BLaER1 (cell line): Measurements from ENCODE around the gene TLK1.

ENCODE experiments used
- H3K27ac ChIP-seq: shearing (Covaris generic); formaldehyde crosslinking; 2 replicates; pipeline ENCODE4 v1.8.1; 2022
- H3K27me3 ChIP-seq: shearing (Covaris generic); formaldehyde crosslinking; 2 replicates; pipeline ENCODE4 v1.8.1; 2022
- H3K36me3 ChIP-seq: shearing (Covaris generic); formaldehyde crosslinking; 2 replicates; pipeline ENCODE4 v1.8.1; 2022
- H3K4me1 ChIP-seq: shearing (Covaris generic); formaldehyde crosslinking; 2 replicates; pipeline ENCODE4 v1.8.1; 2022
- H3K4me2 ChIP-seq: shearing (Covaris generic); formaldehyde crosslinking; 2 replicates; pipeline ENCODE4 v1.8.1; 2022
- H3K4me3 ChIP-seq: shearing (Covaris generic); formaldehyde crosslinking; 2 replicates; pipeline ENCODE4 v1.8.1; 2022
- H3K9ac ChIP-seq: shearing (Covaris generic); formaldehyde crosslinking; 2 replicates; pipeline ENCODE4 v1.8.1; 2022
- H3K9me3 ChIP-seq: shearing (Covaris generic); formaldehyde crosslinking; 2 replicates; pipeline ENCODE4 v1.8.1; 2022
- H4K20me1 ChIP-seq: shearing (Covaris generic); formaldehyde crosslinking; 2 replicates; pipeline ENCODE4 v1.8.1; 2022
- Cebpa-rat ChIP-seq: shearing (Covaris generic); IDR thresholded peaks from 2 replicates; pipeline ENCODE4 v1.8.1; 2022

Gene TLK1

DNA sequence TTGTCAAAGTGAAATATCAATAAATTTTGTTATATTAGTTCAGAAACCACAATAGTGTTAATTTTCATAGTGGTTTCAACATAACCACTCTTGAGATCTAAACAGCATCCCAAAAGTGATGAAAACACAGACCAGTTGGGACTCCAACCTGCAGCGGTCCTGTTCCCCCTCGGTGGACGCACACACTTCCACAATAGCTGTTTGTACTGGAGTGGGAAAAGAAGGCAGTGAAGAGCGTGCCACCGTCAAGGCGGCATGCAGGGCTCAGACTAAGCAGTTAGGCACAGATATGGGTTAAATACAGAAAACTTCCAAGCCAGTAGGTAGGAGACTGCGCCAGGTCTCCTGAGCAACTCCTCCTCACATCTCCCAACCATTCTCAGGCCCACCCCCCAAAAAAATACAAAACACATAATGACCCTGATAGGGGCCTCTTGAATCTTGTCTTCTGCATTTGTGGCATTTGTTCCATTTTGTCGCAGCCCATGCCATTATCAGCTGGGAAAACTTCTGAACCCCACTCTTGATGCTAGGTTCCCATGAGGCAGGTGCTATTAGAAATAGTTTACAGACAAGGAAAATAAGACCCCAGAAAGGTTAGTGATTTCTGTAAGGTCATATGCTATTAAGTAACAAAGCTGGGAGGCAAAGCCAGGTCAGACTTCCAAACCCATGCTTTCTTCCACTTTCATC is 174.0 kb downstream of the TLK1 start:
- Histone ChIP-seq H3K4me3 (no peak overlapping the region), H3K9ac (no peak overlapping the region), H3K4me1 (no peaks in the 10 kb centered on the region), H3K4me2 (no peak overlapping the region), H3K36me3 (peaks cover 32% of the 10 kb centered on the region), H4K20me1 (no peaks in the 10 kb centered on the region), H3K27me3 (no peaks in the 10 kb centered on the region), H3K27ac (no peak overlapping the region), H3K9me3 (no peaks in the 10 kb centered on the region)
- TF ChIP-seq Cebpa-rat = no peak

DNA sequence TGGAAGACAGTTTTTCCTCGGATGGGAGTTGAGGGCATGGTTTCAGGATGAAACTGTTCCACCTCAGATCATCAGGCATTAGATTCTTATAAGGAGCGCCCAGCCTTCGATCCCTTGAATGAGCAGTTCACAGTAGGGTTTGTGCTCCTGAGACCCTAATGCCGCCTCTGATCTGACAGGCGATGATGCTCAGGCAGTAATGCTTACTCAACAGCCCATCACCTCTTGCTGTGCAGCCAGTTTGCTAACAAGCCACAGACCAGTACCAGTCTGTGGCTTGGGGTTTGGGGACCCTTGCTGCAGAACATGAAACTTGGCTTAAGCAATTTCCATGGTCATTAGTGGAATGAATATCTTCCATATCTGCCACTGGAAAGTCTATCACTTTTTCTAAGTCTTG is 175.3 kb downstream of the TLK1 start:
- Histone ChIP-seq H3K4me3 (no peak overlapping the region), H3K9ac (no peak overlapping the region), H4K20me1 (no peaks in the 10 kb centered on the region), H3K36me3 (peaks cover 25% of the 10 kb centered on the region), H3K27me3 (no peaks in the 10 kb centered on the region), H3K4me1 (no peaks in the 10 kb centered on the region), H3K9me3 (no peaks in the 10 kb centered on the region), H3K4me2 (no peak overlapping the region), H3K27ac (no peak overlapping the region)
- TF ChIP-seq Cebpa-rat = no peak

DNA sequence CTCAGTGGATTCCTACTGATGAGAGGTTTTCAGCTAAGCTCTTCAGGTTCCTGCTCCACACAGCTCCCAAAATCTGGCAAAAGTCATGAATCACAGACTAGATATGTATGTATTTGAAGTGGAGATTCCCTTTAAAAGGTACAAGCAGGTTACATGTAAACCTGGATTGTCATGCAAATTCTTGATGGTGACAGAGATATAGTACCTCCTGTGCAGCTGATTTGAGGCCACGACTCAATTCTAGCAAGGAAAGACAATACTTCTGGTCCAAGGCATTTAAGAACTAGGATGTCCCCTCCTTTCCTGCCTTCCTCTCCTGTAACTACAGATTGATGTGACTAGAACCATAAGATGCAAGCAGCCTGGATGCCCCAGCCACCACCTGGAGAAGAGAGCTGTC is 176.6 kb downstream of the TLK1 start:
- no peaks in the 10 kb centered on the region for H3K4me1 ChIP-seq
- no peak for TF ChIP-seq Cebpa-rat

DNA sequence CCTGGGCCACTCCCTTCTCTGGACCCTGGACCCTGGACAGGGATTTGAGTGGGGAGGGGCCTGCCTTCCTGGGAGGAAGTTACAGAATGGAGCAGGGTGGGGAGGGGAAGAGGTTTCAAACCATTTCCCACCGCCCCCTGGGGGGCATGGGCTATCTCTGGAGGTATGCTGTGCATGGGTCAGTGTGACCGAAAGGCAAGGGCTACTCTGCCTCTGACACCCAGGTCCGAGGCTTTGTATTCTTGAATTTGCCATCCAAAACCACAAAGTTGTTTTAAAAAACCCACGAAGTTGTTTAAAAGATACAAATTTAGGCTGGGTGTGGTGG is 184.8 kb downstream of the TLK1 start:
- no peak overlapping the region for H3K9ac ChIP-seq
- H3K36me3 ChIP-seq = no peaks in the 10 kb centered on the region
- no peak overlapping the region for H3K4me3 ChIP-seq
- H3K4me1 ChIP-seq = peaks cover 28% of the 10 kb centered on the region
- H3K27ac ChIP-seq = no peak overlapping the region
- H4K20me1 ChIP-seq = no peaks in the 10 kb centered on the region
- H3K27me3 ChIP-seq = no peaks in the 10 kb centered on the region
- TF ChIP-seq Cebpa-rat = no peak
- H3K9me3 ChIP-seq = no peaks in the 10 kb centered on the region
- peak overlapping the region; percentile 90 for H3K4me2 ChIP-seq

More for the DNA sequence above, 176.6 kb downstream of the TLK1 start:
- Histone ChIP-seq H3K9ac (no peak overlapping the region), H3K4me2 (no peak overlapping the region), H3K27ac (no peak overlapping the region), H3K36me3 (peaks cover 13% of the 10 kb centered on the region), H4K20me1 (no peaks in the 10 kb centered on the region), H3K27me3 (no peaks in the 10 kb centered on the region), H3K9me3 (no peaks in the 10 kb centered on the region), H3K4me3 (no peak overlapping the region)

DNA sequence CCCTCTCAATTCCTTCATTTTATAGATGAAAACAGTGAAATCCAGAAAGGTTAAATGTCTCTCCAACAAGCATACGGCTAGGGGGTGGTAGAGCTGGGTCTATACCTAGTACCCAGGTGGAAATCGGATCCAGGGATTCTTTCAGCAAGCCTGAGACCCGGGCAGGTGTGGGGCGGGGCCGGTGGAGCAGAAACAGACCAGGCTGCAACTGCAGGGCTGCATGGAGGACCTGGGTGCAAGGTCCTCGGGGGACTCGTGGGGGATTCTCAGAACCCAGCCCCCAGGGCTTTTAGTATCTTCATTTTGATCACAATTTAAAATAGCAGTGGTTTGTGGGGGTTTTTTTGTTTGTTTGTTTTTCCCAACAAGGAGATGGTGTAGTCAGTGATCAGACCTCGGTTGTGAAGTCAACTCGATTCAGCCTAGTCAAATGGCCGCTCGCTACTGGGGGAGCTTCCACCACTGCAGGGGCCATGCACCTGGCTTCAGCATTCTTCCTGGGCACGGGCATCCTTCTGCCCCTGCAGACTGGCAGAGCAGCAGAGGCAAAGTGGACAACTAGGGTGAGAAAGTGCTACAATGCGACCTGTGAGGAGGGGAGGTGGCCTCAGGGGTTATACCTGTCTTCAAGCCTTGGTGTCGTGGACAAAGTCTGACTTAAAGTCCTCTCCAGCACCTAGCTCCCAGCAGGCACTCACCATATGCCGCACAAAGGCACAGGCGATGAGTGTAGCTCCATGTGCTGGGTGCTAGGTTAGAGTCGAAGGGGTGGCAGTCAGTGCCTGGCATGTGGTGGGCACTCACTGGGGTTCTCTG is 185.4 kb downstream of the TLK1 start:
- Histone ChIP-seq H3K27ac (no peak overlapping the region), H3K4me1 (peaks cover 28% of the 10 kb centered on the region), H3K4me2 (peak overlapping the region; percentile 90), H3K9me3 (no peaks in the 10 kb centered on the region), H3K9ac (no peak overlapping the region), H3K36me3 (no peaks in the 10 kb centered on the region), H3K27me3 (no peaks in the 10 kb centered on the region), H3K4me3 (no peak overlapping the region), H4K20me1 (no peaks in the 10 kb centered on the region)
- TF ChIP-seq Cebpa-rat = no peak

DNA sequence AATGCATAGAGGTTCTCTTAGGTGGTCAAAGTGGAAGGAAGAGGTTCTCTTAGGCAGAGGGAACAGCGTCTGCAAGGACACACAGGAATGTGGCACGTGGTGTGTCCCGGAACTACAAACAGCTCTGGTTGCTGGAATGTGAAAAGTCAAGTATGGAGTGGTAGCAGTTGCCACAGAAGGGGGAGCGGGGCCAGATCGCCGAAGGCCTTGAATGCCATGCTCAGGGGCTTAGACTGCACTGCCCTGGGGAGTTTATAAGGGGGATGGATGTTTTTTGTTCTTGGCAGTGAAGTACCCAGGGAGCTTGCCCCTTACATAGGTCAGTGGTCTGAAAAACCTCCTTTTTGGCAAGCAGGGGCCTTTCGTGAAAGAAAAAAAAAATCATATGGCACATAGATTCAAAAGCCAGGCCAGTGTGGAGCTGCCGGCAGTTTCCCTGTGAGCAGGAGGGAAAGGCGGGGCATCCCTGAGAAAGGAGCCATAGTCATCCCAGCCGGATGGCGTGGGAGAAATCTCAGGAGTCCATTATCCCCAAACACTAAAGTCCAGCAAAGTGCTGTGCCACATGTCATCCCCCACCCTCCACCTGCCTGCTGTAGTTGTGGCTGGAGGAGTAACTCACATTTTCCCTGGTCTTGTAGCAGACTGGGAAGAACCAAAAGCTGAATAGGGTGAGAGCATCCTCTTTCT is 186.2 kb downstream of the TLK1 start:
- Histone ChIP-seq H3K9ac (no peak overlapping the region; the same call in 1 of the 2 replicates), H3K27me3 (no peaks in the 10 kb centered on the region), H3K4me2 (peak overlapping the region; percentile 90), H3K4me3 (peak overlapping the region; percentile 69), H3K9me3 (no peaks in the 10 kb centered on the region), H3K36me3 (no peaks in the 10 kb centered on the region), H3K27ac (no peak overlapping the region), H4K20me1 (no peaks in the 10 kb centered on the region), H3K4me1 (peaks cover 33% of the 10 kb centered on the region)
- TF ChIP-seq Cebpa-rat = no peak

DNA sequence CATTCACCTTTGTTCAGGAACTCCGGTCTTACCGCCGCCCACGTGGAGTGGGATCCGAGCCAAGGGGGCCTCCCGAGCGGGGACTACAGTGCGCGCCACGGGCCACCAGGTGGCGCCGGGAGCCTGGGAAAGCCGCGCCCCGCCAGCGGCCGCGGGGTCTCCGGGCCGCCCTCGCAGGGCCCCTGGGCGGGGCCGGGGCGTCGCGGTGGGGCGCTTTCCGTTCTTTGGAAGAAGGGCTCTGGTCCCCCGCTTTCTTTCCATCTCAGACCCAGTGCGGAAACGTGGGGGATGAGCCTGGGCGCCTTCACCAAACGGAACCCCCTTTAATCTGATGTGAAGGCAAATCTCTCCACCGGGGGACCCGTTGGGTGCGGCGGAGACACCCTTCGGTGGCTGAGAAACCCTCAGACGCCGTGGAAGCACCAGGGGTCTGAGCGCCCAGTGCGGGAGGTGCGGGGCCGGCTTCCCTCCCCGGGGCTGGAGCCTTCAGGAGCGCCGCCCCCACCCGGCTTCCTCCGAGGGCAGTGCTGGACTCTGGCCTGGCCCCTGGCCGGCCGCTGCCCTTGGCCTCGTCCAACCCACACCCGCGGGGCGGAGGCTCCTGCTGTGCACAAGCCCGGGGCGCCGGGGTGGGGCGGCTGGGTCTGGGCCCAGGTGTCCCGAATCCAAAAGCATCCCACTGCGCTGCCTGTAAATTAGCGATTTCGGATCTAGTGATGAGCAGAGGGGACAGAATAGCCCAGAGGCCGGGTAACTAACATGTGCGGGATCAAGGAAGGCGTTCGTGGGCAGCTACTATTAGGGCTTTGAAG is 187.0 kb downstream of the TLK1 start:
- peaks cover 33% of the 10 kb centered on the region for H3K4me1 ChIP-seq
- H3K27ac ChIP-seq = peak overlapping the region; percentile 86
- no peak for TF ChIP-seq Cebpa-rat
- H4K20me1 ChIP-seq = no peaks in the 10 kb centered on the region
- peak overlapping the region; percentile 90 for H3K4me2 ChIP-seq
- H3K9me3 ChIP-seq = no peaks in the 10 kb centered on the region
- H3K4me3 ChIP-seq = peak overlapping the region; percentile 69
- H3K9ac ChIP-seq = peak overlapping the region; percentile 82
- peaks cover 3% of the 10 kb centered on the region; the same call in 1 of the 2 replicates for H3K36me3 ChIP-seq
- H3K27me3 ChIP-seq = no peaks in the 10 kb centered on the region

DNA sequence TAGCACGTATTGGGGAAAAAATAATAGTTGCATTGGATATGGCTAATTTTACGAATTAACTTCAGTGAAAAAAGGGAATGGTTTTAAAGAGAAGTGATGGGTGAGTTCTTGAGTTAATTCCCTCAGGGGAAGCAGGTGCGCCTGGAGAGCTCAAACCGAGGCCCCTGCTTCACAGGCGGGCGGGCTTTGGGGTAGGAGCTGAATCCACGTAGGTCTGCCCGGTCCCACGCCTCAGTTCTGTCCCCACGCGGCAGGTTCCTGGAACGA is 187.5 kb downstream of the TLK1 start:
- H3K27ac ChIP-seq = peak overlapping the region; percentile 86; the same call in 1 of the 2 replicates
- H3K4me3 ChIP-seq = peak overlapping the region; percentile 69
- TF ChIP-seq Cebpa-rat = no peak

More for the DNA sequence above, 187.5 kb downstream of the TLK1 start:
- H3K9ac ChIP-seq = peak overlapping the region; percentile 82
- H3K27me3 ChIP-seq = no peaks in the 10 kb centered on the region
- H3K36me3 ChIP-seq = peaks cover 8% of the 10 kb centered on the region
- peak overlapping the region; percentile 90 for H3K4me2 ChIP-seq
- no peaks in the 10 kb centered on the region for H4K20me1 ChIP-seq
- H3K9me3 ChIP-seq = no peaks in the 10 kb centered on the region
- peaks cover 33% of the 10 kb centered on the region for H3K4me1 ChIP-seq
